ENCODE data around the gene SOX5.

DNA sequence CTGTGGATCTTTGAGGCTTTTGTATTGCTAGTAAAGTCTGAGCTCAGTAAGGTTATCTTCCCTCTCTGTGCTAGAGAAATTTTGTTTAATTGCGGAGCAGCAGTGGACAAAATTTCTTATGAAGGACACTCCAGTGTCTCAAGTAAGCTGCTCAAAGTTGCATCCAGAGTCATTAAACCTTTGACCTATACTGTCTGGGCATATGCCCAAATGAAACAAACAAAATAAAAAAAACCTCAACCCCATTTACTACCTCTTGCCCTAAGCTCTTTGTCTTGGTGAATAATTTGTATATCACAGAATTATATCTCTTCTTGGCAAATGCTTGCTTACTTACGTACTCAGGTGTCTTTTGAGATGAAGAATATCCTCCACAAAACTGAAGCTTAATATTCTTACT lies 465.2 kb downstream of the SOX5 start:
- TF ChIP-seq, protein P1, sequence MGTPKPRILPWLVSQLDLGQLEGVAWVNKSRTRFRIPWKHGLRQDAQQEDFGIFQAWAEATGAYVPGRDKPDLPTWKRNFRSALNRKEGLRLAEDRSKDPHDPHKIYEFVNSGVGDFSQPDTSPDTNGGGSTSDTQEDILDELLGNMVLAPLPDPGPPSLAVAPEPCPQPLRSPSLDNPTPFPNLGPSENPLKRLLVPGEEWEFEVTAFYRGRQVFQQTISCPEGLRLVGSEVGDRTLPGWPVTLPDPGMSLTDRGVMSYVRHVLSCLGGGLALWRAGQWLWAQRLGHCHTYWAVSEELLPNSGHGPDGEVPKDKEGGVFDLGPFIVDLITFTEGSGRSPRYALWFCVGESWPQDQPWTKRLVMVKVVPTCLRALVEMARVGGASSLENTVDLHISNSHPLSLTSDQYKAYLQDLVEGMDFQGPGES (IDR thresholded peaks at IDR 0.05; ENCODE audit: low read depth, low read length), result no peak
- no peak for TF ChIP-seq POLR2AphosphoS5 (IDR thresholded peaks at IDR 0.05; ENCODE audit: low read depth, low read length)
- TF ChIP-seq, protein P2, sequence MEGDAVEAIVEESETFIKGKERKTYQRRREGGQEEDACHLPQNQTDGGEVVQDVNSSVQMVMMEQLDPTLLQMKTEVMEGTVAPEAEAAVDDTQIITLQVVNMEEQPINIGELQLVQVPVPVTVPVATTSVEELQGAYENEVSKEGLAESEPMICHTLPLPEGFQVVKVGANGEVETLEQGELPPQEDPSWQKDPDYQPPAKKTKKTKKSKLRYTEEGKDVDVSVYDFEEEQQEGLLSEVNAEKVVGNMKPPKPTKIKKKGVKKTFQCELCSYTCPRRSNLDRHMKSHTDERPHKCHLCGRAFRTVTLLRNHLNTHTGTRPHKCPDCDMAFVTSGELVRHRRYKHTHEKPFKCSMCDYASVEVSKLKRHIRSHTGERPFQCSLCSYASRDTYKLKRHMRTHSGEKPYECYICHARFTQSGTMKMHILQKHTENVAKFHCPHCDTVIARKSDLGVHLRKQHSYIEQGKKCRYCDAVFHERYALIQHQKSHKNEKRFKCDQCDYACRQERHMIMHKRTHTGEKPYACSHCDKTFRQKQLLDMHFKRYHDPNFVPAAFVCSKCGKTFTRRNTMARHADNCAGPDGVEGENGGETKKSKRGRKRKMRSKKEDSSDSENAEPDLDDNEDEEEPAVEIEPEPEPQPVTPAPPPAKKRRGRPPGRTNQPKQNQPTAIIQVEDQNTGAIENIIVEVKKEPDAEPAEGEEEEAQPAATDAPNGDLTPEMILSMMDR (IDR thresholded peaks at IDR 0.05), result no peak
- TF ChIP-seq JUND (IDR thresholded peaks at IDR 0.05), result no peak
- no peak for TF ChIP-seq FOXJ3 (CRISPR knock-in tag; IDR thresholded peaks at IDR 0.05)
- TF ChIP-seq, protein P3, sequence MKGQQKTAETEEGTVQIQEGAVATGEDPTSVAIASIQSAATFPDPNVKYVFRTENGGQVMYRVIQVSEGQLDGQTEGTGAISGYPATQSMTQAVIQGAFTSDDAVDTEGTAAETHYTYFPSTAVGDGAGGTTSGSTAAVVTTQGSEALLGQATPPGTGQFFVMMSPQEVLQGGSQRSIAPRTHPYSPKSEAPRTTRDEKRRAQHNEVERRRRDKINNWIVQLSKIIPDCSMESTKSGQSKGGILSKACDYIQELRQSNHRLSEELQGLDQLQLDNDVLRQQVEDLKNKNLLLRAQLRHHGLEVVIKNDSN (IDR thresholded peaks at IDR 0.05; ENCODE audit: borderline replicate concordance, low read depth), result no peak
- TF ChIP-seq, protein P4, sequence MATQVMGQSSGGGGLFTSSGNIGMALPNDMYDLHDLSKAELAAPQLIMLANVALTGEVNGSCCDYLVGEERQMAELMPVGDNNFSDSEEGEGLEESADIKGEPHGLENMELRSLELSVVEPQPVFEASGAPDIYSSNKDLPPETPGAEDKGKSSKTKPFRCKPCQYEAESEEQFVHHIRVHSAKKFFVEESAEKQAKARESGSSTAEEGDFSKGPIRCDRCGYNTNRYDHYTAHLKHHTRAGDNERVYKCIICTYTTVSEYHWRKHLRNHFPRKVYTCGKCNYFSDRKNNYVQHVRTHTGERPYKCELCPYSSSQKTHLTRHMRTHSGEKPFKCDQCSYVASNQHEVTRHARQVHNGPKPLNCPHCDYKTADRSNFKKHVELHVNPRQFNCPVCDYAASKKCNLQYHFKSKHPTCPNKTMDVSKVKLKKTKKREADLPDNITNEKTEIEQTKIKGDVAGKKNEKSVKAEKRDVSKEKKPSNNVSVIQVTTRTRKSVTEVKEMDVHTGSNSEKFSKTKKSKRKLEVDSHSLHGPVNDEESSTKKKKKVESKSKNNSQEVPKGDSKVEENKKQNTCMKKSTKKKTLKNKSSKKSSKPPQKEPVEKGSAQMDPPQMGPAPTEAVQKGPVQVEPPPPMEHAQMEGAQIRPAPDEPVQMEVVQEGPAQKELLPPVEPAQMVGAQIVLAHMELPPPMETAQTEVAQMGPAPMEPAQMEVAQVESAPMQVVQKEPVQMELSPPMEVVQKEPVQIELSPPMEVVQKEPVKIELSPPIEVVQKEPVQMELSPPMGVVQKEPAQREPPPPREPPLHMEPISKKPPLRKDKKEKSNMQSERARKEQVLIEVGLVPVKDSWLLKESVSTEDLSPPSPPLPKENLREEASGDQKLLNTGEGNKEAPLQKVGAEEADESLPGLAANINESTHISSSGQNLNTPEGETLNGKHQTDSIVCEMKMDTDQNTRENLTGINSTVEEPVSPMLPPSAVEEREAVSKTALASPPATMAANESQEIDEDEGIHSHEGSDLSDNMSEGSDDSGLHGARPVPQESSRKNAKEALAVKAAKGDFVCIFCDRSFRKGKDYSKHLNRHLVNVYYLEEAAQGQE (IDR thresholded peaks at IDR 0.05; ENCODE audit: low read depth, low read length), result no peak
- TF ChIP-seq MXI1 (IDR thresholded peaks at IDR 0.05; ENCODE audit: low read depth, low read length), result no peak
- TF ChIP-seq RAD21 (IDR thresholded peaks at IDR 0.05; ENCODE audit: low read length), result no peak
- no peak for TF ChIP-seq CHD2 (IDR thresholded peaks at IDR 0.05; ENCODE audit: low read length, partially characterized antibody)
- TF ChIP-seq, protein P5, sequence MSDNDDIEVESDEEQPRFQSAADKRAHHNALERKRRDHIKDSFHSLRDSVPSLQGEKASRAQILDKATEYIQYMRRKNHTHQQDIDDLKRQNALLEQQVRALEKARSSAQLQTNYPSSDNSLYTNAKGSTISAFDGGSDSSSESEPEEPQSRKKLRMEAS (IDR thresholded peaks at IDR 0.05; ENCODE audit: low read depth), result no peak

Data from SK-N-SH (cell line).